H54 (cell line): ENCODE results near the gene COL8A1.

Source experiments
- DNase-seq: peaks from one replicate; pipeline ENCODE4 v3.0.0; 2011; ENCODE audit warnings: low spot score, mixed read lengths; ENCODE audit not compliant: insufficient read length
- FAIRE-seq: peaks from 3 replicates; lab custom pipeline; 2011; peaks lifted over from hg19 to GRCh38; lab: Jason Lieb, UNC
- POLR2A ChIP-seq: IDR thresholded peaks from 2 replicates; pipeline ENCODE4 v1.6.1; 2011; ENCODE audit warnings: low read depth, mild to moderate bottlenecking, low read length

Gene COL8A1

GRCh38 chr3:99842826-99843589 is 204.6 kb downstream of the COL8A1 start:
- no peak for TF ChIP-seq POLR2A
- DNase-seq: peak; percentile 19
- peak; percentile 84 for FAIRE-seq

- FAIRE-seq (no peak), DNase-seq (no peak)
- no peak for TF ChIP-seq POLR2A
These were observed 205.3 kb downstream of the COL8A1 start for GRCh38 chr3:99843590-99844258.

- DNase-seq (no peak), FAIRE-seq (no peak)
- TF ChIP-seq POLR2A: no peak
These were observed 206.9 kb downstream of the COL8A1 start for GRCh38 chr3:99845331-99845730.

DNA sequence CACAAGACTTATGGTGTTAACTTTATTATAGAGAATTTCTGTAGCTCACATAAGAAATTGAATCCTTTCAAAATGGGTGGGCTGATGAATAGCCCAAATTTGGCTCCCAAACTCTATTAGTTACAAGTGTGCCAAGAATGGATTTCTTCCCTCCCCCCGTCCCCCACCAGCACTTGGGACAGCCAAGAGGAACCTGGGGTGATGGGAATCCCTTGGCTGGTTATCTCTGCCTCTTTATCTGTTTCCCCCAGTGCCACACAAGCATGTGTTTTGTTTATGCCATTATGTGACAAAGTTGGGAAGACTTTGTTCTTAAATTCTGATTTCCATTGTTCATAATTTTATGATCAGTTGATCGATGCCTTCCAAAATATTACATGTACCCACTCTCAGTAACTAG is 207.6 kb downstream of the COL8A1 start:
- TF ChIP-seq POLR2A: no peak
- DNase-seq: no peak
- FAIRE-seq: peak; percentile 33

DNA sequence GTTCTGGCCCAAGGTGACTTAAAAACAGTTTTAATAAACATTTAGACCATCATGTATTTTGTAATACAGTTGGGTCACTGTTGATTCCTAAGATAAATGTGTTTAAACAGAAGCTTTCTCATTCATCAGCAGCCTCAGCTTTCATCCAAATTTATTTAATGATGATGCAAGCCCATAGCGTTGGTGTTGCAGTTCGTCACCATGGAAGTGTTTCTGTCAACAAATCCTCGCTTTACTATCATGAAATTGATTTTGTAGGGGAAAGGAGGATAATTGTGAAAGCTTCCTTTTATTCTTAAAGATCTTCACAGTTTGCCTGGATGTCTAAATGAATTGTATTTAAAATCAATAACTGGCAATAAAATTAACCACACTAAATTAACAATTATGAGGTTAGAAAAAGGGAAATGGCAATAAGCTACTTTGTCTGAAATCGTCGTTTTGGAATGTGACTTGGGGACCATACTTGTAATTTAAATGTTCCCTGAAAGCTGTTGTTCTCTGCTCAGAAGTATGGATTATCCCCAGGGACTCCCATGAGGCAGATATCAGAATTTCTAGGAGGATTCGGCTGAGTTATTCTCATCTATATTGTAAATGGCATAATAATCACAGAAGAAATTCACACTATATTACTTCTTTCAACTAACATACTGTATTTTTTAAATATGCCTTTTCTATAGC is 208.2 kb downstream of the COL8A1 start:
- no peak for TF ChIP-seq POLR2A
- no peak for DNase-seq
- no peak for FAIRE-seq

- FAIRE-seq (no peak), DNase-seq (no peak)
- TF ChIP-seq POLR2A: no peak
These were observed 210.0 kb downstream of the COL8A1 start for GRCh38 chr3:99848433-99848832.
